A673 (cell line): Measurements from ENCODE around the gene NDP.

ENCODE experiments used
- CTCF ChIP-seq: fragments of 300-800, 200-600 bp; sonication (generic); conservative IDR thresholded peaks from 2 replicates; pipeline ENCODE4 v1.5.1; 2017; ENCODE audit warnings: low read depth, mild to moderate bottlenecking, antibody characterized with exemption, low read length, moderate library complexity, mixed read lengths
- EZH2 ChIP-seq: fragments of 200-600 bp; sonication (generic); IDR thresholded peaks from 2 replicates; pipeline ENCODE4 v1.6.1; 2017; ENCODE audit warnings: borderline replicate concordance, low read depth, mild to moderate bottlenecking, mixed read lengths, antibody characterized with exemption, low read length; ENCODE audit not compliant: poor library complexity, severe bottlenecking

GRCh38 chrX:44010626-44011025, 37.4 kb upstream of the NDP start:
- TF ChIP-seq CTCF (no peak), EZH2 (no peak)
